SIG-M5 treated with dmso at 0.1 percent for 504 hours (cell line): ENCODE data around the gene INS.
"Not testable (repeated sequence)": the region's sequence is repeated elsewhere in the genome, so short reads cannot be mapped to it uniquely, and the experiment has no call there.

ENCODE experiments used
- DNase-seq: peaks from one replicate; lab custom pipeline; 2025; ENCODE audit not compliant: unreplicated experiment; lab: John Stamatoyannopoulos, UW

The INS gene

DNA sequence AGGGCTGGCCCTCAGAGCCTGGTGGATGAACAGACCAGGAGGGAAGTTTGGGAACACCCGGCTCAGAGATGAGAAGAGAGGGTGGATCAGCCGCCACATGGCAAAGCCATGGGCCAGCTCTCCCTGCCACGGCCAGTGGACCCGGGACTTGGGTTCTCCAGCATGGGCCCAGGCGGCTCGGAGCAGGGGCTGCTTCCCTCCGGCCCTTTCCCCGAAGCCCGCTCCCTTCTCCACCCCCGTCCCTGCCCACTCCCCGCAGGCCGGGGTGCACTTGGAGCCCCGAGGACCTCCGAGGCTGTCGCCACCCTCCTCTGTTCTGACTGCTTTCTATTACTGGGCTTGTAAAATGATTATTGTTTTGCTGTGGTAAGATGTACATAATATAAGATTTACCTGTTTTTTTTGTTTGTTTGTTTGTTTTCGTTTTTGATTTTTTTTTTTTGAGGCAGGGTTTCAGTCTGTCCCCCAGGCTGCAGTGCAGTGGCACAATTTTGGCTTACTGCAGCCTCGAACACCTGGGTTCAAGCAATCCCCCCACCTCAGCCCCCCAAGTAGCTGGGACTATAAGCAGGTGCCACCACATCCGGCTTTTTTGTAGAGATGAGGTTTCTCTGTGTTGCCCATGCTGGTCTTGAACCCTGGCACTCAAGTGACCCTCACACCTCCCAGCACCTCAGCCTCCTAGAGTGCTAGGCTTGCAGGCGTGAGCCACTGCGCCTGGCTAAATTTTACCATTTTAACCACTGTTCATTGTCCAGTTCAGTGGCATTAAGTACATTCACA lies 21.9 kb upstream of the INS start:
- DNase-seq, result no peak

DNA sequence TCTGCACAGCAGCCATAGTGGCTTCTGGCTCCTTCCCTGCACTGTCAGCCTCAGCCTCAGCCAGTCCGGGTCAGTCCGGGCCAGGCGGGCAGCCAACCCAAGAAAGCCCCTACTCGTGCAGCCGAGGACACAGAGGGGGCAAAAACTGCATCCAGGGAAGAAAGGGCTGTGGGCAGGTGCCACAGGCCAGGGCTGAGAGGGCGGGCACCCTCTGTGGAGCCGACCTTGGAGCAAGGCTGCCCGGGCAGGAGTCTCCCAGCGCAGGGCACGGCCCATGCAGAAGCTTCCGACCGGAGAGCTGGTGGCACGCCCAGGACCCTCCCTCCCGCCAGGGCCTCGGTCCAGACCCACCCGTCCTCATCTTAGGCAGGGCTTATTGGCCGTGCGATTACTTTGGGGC lies 21.1 kb upstream of the INS start:
- no peak for DNase-seq

DNA sequence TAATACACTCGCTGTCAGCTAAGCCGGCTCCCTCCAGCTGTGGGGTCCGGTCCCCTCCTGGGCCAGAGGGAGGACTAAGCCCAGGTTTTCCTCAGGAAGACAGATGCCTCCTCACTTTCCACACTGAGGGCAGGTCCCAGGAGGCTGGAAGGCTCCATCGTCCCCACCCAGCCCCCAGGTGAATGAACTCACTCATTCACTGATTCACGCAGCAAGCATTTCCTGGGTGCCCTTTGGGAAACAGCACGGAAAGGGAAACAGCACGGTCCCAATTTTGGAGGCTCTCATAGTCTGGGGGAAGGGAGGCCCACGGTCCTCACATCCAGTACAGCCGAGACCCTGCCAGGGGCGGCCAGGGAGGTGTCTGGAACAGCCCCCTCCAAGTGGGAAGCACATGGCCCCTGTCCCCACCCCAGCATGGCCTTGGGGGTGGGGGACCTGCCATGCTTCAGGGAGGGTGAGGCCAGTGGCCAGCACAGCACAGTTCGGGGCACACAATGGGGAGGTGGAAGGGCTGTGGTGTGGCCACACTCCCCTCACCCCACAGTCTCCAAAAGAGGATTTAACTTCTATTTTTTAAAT lies 19.9 kb upstream of the INS start:
- no peak for DNase-seq

DNA sequence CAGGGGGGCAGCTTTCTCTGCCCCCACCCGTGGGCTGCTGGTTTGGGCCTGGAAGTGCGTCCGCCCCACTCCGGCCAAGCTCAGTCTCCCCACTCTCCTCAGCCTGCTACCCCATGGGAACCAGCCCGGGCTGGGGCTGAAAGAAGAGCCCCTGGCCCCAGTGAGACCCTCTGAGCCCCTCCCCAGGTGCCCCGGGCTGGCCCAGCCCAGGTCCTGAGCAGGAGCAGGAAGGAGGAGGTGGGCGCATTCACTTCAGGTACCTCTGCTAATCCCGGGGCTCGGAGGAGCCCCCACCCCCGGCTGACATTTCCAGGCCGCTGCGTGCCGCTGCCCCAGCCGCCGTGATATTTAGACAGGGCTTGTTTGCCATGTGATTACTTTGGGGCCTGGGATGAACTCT lies 19.3 kb upstream of the INS start:
- DNase-seq, result no peak

DNA sequence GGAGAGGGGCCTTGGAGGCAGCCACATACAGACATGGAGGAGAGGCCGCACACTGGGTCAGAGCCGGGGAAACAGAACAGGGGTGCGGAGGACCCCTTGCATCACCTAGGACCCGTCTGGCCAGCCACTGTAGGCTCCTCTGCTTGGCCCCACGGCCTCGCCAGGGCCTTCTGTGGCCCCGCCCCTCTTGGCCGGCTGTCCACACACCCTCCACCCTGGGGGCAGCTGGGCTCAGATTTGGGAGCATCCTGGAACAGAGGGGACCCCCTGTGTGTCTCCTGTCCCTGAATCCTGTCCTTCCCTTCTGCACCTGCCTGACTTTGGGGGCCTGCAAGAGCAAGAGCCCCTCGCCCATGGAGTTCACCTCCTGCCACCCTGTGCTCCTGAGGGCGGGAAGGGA lies 18.5 kb upstream of the INS start:
- no peak for DNase-seq

DNA sequence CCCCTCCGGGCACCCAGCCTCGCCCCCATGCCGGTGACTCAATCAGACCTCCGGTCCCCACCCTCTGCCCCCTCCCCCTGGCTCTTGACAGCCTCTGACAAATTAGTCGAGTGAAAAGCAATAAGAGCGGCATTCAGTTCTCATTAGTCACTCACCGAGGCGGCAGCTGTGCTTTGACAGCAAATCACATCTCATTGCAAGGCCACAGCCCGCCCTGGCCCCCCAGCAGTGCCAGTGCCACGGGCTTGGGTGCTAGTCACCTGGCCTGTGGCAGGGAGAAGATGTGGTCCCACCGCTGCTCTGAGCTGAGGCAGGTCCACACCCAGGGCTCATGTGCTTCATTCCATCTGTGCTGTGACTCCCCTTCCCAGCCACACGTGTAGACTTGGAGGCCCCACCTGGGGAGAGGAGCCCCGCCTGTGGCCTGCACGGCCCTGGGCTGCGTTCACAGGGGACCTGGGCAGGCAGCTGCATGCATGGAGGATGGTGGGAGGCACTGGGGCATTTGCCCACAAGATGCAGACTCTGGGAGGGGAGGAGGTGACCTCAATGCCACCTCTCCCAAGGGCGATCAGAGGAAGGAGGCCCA lies 18.0 kb upstream of the INS start:
- DNase-seq, result no peak

DNA sequence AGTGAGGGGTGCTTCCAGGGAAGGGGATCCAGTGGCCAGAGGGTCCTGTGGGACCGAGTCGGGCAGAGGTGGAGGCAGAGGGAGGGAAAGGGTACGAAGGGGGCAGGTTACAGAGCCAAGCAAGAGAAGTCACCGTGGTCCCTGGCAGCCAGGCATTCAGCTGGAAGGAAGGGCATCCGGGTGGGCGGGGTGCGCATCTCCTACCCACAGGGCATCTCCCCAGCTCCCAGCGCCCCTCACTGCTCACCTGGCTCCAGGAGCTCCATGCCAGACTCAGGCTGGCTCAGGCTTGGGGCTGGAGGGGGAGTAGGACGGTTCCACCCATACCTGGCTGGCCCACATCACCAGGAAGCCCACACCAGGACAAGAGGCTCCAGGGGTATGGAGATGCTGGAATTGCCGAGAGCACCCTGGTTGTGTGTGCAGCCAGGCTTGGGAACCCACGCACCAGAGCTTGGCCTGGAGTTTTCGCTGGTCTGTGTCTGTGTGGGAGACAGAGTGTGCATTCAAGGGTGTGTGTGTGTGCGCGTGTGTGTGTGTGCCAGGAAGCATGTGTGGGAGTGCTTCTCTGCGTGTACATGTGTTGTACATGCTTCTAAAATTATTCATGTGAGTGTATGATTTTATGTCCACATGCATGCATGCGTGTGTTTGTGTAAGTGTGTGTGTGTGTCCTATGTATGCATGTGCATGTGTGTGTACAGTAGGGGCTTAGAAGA lies 17.2 kb upstream of the INS start:
- not testable (repeated sequence) for DNase-seq

DNA sequence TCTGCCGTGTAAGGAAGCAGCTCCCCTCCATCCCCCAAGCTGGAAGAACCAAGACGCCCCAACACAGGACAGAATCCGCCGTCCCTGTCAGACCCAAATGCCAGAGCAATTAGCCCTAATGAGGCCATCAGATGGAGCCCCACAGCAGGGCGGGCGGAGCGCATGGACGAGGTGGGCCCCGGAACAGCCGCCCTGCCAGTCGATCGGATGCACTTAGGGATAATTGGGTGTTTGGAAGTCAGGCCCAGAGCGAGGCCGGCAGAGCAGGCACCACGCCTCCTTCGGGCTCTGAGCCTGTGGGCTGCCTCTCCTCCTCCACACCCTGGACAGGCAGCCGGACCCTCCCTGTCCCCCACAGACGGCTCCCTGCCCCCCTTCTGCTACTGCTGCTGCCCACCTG lies 16.1 kb upstream of the INS start:
- DNase-seq, result no peak

DNA sequence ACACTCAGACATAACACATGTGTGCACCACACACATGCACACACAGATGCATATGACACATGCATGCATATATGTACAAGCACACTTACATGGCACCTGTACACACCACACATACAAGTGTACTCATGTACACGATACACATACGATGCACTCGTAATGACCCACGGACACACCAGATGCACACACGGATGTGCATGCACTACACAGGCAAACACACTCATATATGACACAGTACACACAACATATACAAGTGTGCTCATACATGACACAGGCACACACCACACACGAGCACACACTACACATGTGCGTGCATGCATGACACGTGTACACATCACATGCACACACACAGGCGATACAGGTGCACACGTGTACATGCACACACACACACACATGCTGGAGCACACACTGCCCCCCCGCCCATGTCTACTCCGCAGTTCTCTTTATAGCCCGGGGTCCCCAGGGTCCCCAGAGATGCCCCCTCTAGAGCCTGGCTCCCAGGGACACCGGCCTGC lies 15.4 kb upstream of the INS start:
- no peak for DNase-seq

DNA sequence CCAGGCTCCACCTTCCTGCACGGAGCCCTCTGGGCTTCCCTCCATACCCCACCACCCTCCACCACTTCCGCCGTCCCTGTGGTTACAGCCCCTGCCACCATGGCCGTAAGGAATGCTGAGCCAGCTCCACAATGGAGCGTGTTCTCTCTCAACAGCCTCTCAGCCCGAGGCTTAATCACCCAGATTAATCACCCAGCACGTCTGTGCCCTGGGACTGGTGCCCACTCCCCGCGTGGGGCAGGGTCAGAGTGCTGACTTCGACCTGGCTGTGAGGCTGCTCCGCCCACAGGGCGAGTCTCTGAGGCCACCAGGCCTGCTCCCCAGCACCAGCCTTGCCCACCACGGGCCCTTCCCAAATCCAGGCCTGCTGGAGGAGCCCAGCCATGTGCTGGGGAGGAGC lies 14.7 kb upstream of the INS start:
- DNase-seq, result no peak

DNA sequence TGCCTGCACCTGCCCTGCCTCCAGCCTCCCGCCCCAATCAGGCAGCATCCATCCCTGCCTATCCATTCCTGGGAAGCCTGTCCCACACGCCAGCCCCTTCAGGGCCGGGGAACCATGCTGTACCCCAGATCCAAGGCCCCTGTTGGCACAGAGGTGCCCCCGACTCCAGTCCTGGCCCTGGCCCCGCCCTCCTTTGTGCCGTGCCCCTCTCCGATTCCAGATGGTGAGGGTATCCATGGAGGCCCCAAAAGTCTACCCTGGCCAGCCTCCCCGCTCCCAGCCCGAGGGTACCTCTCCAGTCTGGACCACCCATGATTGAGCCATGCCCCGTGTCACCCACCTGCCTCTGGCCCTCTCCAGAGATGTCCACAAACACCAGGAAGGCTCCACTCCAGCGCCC lies 13.4 kb upstream of the INS start:
- DNase-seq, result no peak

DNA sequence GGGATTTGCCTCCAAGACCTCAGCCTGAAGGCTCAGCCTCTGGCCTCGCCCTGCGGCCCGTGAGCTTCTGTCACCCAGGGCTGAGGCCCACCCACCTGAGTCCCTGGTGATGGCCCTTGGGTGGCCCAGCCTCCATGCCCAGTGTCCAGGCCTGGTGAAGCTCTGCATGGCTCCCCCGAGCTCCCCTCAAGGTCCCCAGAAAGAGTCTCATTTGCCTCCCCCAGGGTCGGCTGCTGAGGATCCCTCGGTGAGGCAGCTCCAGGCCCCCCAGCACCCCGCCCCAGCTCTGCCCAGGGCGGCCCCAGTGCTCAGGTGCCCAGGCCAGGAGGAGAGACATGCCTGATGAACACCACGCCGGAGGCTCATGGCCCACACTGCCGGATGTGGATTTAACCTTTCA lies 12.8 kb upstream of the INS start:
- DNase-seq, result no peak

DNA sequence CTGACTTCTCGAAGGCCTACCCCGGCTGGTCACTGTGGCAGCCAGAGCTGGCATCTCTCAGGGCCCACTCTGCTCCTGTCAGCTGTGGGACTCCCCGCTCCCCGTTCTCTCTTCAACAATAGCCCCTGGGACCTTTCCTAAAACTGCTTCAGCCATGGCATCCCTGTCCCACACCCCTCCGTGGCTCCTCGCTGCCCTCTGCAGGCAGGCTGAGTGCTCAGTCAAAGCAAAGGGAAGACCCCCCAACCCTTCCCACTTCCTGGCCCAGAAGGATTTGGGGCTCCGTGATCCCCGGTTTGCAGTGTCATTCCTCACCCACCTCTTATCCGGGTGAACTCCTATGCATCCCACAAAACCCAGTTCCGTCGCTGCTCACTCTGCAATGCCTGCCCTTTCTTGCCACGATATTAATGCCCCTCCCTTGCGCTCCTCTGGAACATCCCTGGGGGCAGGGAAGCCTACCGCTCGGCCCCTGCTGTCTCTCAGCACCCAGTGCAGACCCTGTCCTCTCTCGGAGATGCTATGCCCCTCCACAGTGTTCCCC lies 12.2 kb upstream of the INS start:
- no peak for DNase-seq

DNA sequence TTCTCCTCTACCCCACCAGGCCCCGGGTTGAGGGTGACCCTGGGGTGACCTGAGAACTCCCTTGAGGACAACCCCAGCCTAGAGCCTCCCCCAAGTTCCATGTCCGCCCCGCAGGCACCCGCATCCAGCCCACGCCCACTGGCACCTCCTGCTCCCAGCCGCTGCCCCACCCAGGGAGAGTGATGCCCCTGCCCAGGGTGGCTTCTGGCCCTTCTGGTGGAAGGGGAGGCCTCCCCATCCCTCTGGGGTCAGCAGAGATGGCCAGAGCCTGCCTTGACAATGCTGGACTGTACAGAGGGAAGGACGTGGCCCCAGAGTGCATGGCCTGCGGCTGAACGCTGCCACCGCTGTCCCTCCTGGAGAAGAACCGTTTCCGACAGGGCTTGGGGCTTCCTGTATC lies 11.7 kb upstream of the INS start:
- no peak for DNase-seq

DNA sequence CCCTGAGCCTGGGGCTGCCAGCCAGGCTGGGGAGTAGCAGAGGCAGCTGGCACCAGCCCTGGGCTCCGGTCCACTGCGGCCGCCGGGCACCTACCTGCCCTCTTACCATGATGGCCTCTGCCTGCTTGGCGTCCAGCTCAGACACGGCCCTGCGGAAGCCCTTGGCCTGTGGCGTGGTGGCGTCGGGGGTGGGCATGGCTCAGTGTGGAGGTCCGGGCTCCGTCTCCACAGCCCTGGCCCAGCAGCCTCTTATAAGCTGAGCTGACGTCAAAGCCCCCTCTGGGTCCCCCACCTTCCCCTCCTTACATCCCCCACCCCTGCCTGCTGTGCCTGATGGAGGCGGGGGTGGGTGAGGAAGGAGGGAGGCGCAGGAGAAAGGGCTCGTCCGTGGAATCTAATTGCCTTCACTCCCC lies 10.6 kb upstream of the INS start, which contains the start of gene TH:
TSS of gene TH (minus strand) at position 225 of the 413 bp plus-strand sequence. CDS start at position 196, 29 bp downstream.
- no peak for DNase-seq

DNA sequence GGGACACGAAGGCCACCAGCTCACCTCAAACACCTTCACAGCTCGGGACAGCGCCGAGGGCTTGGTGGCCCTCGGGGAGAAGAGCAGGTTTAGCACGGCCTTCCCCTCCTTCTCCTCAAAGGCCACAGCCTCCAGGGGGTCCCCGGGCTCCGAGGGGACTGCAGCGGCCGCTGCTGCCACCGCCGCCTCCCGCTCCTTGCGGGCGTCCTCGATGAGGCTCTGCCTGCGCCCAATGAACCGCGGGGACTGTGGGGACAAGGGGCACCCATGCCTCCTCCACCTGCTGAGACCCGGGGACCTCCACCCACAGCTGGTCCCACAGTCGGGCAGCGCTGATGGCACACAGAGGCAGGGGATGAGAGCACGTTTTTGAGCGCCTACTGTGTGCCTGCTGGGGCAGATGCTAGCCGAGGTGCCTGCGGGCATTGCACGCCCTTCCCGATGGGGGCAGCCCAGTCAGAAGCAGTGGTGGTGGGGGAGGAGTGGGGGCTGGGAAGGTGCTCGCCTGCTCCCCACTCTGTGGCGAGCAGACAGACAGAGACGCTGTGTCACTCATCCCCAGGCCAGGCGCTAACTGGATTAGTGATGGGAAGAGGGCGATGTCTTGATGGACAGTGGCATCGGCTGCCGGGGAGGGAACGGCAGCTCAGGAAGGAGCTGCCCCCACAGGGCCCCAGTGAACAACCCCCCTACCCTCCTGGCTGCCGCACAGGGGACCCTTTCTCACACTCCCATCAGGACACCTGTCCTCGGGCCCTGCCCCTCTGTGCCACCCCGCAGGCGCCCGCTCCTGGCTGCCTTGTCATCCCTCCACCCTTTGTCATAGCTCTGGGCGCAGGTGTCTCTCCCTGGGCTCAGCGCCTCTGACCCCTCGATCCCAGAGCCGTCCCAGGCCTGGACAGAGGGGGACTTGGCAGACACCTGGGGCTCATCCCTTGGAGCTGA lies 8.9 kb upstream of the INS start:
- DNase-seq, result no peak

DNA sequence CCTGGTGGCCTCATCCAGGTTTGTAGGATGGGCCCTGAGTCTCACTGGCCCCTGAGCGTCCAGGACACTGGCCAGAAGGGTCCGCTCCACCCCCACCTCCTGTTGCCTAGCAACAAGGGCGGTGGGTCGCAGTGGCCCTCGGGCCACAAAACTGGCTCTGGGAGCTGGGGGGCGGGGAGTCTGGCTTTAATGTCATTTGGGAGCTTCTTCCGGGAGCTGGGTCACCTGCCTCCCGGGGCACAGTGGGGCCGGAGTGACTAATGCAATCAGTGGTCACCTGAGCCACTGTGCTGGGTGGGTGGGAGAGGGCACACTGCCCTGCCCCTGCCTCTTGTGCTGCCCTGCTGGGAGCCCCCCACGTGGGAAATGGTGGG lies 8.0 kb upstream of the INS start:
- no peak for DNase-seq

DNA sequence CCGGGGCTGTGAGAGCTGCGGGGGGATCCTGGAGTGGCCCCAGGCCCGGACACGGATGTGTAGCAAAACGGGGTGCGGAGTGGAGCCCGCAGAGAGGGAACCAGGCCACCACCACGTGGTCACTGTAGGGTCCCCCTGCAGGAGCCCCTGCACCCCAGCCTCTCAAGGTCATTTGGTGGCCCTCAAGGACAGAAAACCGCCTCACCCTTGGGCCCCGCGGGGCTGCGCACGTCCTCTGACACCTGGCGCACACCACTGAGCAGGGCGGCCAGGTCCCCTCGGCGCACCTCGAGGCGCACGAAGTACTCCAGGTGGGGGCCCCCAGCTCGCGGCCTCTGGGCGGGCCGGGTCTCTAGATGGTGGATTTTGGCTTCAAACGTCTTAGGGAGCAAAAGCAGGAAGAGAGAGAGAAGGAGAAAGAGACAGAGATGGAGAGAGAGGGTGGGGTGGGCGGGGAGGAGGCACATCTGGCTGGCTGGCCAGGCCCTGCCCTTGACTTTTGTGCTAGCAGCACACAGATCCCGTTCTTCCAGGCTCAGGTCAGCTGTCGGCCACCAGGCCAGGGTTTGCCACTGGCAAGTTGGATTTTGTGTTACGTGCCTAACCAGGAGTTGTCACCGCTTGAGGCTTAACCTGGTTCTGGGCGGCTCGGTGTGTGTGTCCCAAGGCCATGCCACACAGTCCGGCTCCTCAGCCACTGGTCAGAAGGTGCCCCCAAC lies 7.4 kb upstream of the INS start:
- DNase-seq, result no peak

DNA sequence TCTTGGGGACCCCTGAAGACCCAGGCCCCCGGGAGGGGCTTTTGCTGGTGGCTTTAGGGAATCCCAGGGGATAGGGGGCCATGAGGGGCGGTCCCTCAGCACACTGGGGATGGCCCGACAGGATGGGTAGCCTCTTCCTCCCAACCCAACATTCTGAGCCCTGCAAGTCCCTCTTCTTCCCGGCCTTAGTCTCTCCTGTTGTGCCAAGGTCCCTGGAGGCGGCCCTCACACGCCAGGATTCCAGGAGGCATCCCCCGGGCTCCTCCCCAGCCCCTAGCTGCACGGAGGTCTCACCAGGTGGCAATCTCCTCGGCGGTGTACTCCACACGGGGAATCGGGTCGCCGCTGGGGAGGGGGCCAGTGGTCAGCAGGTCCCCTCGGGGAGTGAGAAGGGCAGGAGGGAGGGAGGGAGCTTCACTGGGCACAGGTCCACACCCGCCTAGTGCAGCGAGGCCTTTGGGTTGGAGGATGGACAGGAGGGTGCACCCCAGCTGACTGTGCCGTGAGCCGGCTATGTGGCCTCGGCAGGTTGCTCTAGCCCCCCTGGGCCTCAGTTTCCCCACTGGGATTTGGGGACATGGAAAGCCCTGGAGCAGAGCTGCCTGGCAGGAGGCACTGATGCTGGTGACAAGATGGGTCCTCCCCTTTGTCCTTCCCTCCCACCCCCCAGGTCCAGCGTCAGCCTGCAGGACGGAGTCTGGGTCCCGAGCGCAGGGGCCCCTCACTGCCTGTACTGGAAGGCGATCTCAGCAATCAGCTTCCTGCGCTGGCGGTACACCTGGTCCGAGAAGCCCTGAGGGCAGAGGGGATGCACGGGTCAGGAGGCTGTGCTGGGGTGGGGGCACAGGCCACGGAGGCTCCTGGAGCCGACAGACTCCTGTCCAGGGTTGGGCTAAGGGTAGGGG lies 6.4 kb upstream of the INS start:
- DNase-seq, result no peak
